Endothelial cell of umbilical vein (primary cell): ENCODE results near the gene DACT2.

Experiments
- EZH2 ChIP-seq: IDR thresholded peaks from 2 replicates; pipeline ENCODE4 v1.6.1; 2012; ENCODE audit warnings: borderline replicate concordance, low read depth, mild to moderate bottlenecking, moderate library complexity, low read length, inconsistent platforms; ENCODE audit not compliant: severe bottlenecking
- FOS ChIP-seq: IDR thresholded peaks from 2 replicates; pipeline ENCODE4 v1.6.1; 2011; ENCODE audit warnings: mild to moderate bottlenecking, low read length, moderate library complexity, borderline replicate concordance; ENCODE audit not compliant: insufficient read depth
- MYC ChIP-seq: IDR thresholded peaks from one replicate; pipeline ENCODE4 v1.6.1; 2011; ENCODE audit warnings: mild to moderate bottlenecking, low read depth, low read length
- POLR2A ChIP-seq: IDR thresholded peaks from 2 replicates; pipeline ENCODE4 v1.6.1; 2012; ENCODE audit warnings: low read depth, mild to moderate bottlenecking, control low read depth, low read length
- POLR2AphosphoS5 ChIP-seq: IDR thresholded peaks from 2 replicates; pipeline ENCODE4 v1.6.1; 2012; ENCODE audit warnings: low read depth, mild to moderate bottlenecking, control low read depth, low read length, moderate library complexity; ENCODE audit not compliant: insufficient read depth
- TF ChIP-seq, protein P1 (sequence below), 2 donors: IDR thresholded peaks; 1 replicate in 1 of 2; 2 replicates in 1 of 2; pipeline ENCODE4 v1.5.1; 2011; ENCODE audit warnings: low read length in 2 of 2, mild to moderate bottlenecking in 2 of 2, moderate library complexity in 2 of 2, control low read depth in 1 of 2, inconsistent platforms in 1 of 2, low read depth in 1 of 2; ENCODE audit not compliant: insufficient read depth in 1 of 2; ENCODE audit errors: extremely low read depth in 1 of 2
- TF ChIP-seq, protein P2 (sequence below): IDR thresholded peaks from 2 replicates; pipeline ENCODE4 v1.6.1; 2011; ENCODE audit not compliant: insufficient read depth, insufficient read length

DNA sequence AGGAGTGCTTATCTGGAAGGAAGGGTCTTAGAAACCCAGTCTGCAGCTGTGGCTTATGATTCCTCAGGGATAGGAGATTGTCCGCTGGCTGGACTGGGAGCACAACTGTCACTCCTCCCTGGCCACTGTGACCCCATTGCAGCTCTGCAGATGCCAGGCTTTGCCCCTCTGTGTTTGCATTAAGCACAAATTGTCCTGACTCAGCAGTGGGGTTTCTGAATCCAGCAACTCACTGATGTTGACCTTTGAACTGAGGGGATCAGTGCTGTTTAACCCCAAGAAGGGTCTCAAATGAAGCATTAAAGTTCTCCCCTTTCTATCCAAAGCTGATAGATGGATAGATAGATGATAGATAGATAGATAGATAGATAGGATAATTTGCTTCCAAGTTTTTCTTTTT lies 29.5 kb downstream of the DACT2 start:
- TF ChIP-seq MYC (no peak), POLR2AphosphoS5 (no peak), POLR2A (no peak), FOS (no peak), EZH2 (no peak)
- TF ChIP-seq, protein P1, sequence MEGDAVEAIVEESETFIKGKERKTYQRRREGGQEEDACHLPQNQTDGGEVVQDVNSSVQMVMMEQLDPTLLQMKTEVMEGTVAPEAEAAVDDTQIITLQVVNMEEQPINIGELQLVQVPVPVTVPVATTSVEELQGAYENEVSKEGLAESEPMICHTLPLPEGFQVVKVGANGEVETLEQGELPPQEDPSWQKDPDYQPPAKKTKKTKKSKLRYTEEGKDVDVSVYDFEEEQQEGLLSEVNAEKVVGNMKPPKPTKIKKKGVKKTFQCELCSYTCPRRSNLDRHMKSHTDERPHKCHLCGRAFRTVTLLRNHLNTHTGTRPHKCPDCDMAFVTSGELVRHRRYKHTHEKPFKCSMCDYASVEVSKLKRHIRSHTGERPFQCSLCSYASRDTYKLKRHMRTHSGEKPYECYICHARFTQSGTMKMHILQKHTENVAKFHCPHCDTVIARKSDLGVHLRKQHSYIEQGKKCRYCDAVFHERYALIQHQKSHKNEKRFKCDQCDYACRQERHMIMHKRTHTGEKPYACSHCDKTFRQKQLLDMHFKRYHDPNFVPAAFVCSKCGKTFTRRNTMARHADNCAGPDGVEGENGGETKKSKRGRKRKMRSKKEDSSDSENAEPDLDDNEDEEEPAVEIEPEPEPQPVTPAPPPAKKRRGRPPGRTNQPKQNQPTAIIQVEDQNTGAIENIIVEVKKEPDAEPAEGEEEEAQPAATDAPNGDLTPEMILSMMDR (IDR thresholded peaks at IDR 0.05; ENCODE audit: extremely low read depth in 1 of 2, insufficient read depth in 1 of 2, low read depth in 1 of 2, low read length in 2 of 2), result no peak
- TF ChIP-seq, protein P2, sequence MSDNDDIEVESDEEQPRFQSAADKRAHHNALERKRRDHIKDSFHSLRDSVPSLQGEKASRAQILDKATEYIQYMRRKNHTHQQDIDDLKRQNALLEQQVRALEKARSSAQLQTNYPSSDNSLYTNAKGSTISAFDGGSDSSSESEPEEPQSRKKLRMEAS, result no peak
